ENCODE measurements around the gene LHX4.

Gene LHX4

DNA sequence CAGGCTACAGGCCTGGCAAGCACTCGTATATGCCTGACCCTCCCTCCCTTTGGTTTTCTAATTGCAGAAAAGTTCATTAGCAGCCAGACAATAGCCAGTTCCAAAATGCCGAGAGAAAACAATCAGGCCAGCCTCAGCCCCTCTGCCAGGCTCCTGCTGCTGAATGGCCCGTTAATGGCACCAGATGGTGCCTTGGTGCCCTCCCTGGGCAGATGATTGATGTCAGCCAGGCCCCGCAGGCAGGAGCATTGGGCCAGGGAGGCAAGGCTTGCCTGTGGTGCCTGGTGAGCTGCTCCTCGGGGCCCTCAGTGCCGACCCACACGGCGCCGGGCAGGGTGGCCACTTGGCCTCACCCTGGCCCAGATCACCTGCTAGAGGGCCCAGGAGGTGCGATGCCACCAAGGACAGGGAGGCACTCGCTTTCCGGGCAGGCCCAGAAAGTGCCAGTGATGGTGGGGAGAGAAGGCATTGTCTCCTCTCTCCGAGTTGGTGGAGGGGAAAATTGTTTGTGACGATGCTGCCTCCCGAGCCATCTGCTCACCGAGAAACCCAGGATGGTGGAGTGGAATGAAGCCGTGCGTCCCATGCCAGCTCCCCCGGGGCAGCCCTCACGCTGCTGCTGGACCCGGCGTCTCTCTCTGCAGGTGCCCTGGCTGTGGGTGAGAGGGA lies 47.3 kb upstream of the LHX4 start:
- H3K4ac ChIP-seq (ENCODE audit: low read depth in 1 of 2, low read length in 2 of 2) = no peak overlapping the region
- H3K27me3 ChIP-seq (ENCODE audit: control insufficient read depth in 1 of 2, insufficient read depth in 1 of 2, low read length in 2 of 2) = no peaks in the 10 kb centered on the region
- no peak overlapping the region for H4K8ac ChIP-seq (ENCODE audit: low read length)
- DNase-seq = no peak
- peaks cover 68 to 75% of the 10 kb centered on the region in 2 experiments for H3K36me3 ChIP-seq (ENCODE audit: control insufficient read depth in 1 of 2, insufficient read depth in 2 of 2, low read depth in 1 of 2, low read length in 2 of 2)
- H3K23ac ChIP-seq (ENCODE audit: low read length in 2 of 2) = no peak overlapping the region
- H3K27ac ChIP-seq (ENCODE audit: low read length, poor library complexity, severe bottlenecking) = no peak overlapping the region
- no peak overlapping the region for H2BK15ac ChIP-seq (ENCODE audit: low read depth, poor library complexity, severe bottlenecking)
- no peak overlapping the region for H3K14ac ChIP-seq (ENCODE audit: low read length in 2 of 2)
- H4K91ac ChIP-seq (ENCODE audit: low read length) = no peak overlapping the region
- H2BK120ac ChIP-seq (ENCODE audit: low read depth, low read length) = no peak overlapping the region
- peak overlapping the region in 1 of 2 experiments; percentile 7 for H3K4me3 ChIP-seq (ENCODE audit: insufficient read depth in 1 of 2, low read depth in 1 of 2, low read length in 2 of 2)
- H2AK5ac ChIP-seq (ENCODE audit: low read length, severe bottlenecking) = no peak overlapping the region
- no peak overlapping the region for H2BK5ac ChIP-seq (ENCODE audit: low read depth, low read length, poor library complexity, severe bottlenecking)
- 94% methylated on average over 21 of the region's 22 CpGs for WGBS
- H3K9me3 ChIP-seq (ENCODE audit: control insufficient read depth, low read length) = no peaks in the 10 kb centered on the region
- H3K4me1 ChIP-seq (ENCODE audit: control insufficient read depth, insufficient read depth, low read depth, low read length) = peaks cover 8% of the 10 kb centered on the region
- no peak overlapping the region for H3K4me2 ChIP-seq (ENCODE audit: low read length, poor library complexity, severe bottlenecking)
- no peak overlapping the region for H2BK12ac ChIP-seq (ENCODE audit: low read length in 2 of 2)
- no peak overlapping the region for H3K18ac ChIP-seq (ENCODE audit: low read depth in 1 of 2, low read length in 2 of 2)
- H3K79me1 ChIP-seq (replicated peaks; ENCODE audit: low read length, poor library complexity, severe bottlenecking) = peaks cover 4% of the 10 kb centered on the region
- no peak overlapping the region for H3K9ac ChIP-seq (ENCODE audit: low read length)
- H2AFZ ChIP-seq (ENCODE audit: low read depth, low read length) = no peak overlapping the region

DNA sequence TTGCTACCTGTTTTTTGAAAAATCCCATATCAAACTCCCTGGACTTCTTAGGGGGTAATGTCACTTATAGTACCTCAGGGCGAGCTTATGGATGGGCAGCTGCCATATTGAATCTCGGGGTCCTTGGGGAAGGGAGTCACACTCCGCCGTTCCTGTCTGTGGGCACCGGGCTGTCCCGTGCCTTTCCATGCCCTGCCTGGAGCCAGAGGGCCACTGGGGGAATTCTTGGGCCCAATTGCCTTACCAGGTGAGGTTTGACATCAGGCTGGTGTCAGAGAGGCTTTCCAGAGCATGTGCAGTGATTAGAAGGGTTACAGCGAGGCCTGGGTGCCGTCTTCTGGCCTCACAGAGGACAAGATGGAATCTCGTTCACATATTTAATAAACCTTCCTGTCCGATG lies 46.6 kb upstream of the LHX4 start:
- Histone ChIP-seq H2BK12ac (ENCODE audit: low read length in 2 of 2) (no peak overlapping the region), H3K9ac (ENCODE audit: low read length) (no peak overlapping the region), H4K8ac (ENCODE audit: low read length) (no peak overlapping the region), H2BK15ac (ENCODE audit: low read depth, poor library complexity, severe bottlenecking) (no peak overlapping the region), H4K91ac (ENCODE audit: low read length) (no peak overlapping the region), H2BK120ac (ENCODE audit: low read depth, low read length) (no peak overlapping the region), H3K9me3 (ENCODE audit: control insufficient read depth, low read length) (no peaks in the 10 kb centered on the region), H3K4me3 (ENCODE audit: insufficient read depth in 1 of 2, low read depth in 1 of 2, low read length in 2 of 2) (no peak overlapping the region), H3K36me3 (ENCODE audit: control insufficient read depth in 1 of 2, insufficient read depth in 2 of 2, low read depth in 1 of 2, low read length in 2 of 2) (peaks cover 71 to 77% of the 10 kb centered on the region in 2 experiments), H3K4me1 (ENCODE audit: control insufficient read depth, insufficient read depth, low read depth, low read length) (peaks cover 10% of the 10 kb centered on the region), H3K4me2 (ENCODE audit: low read length, poor library complexity, severe bottlenecking) (no peak overlapping the region), H3K14ac (ENCODE audit: low read length in 2 of 2) (no peak overlapping the region), H2AK5ac (ENCODE audit: low read length, severe bottlenecking) (no peak overlapping the region), H3K4ac (ENCODE audit: low read depth in 1 of 2, low read length in 2 of 2) (no peak overlapping the region), H3K18ac (ENCODE audit: low read depth in 1 of 2, low read length in 2 of 2) (no peak overlapping the region), H3K27ac (ENCODE audit: low read length, poor library complexity, severe bottlenecking) (no peak overlapping the region), H2BK5ac (ENCODE audit: low read depth, low read length, poor library complexity, severe bottlenecking) (no peak overlapping the region), H2AFZ (ENCODE audit: low read depth, low read length) (no peak overlapping the region), H3K27me3 (ENCODE audit: control insufficient read depth in 1 of 2, insufficient read depth in 1 of 2, low read length in 2 of 2) (no peaks in the 10 kb centered on the region), H3K79me1 (replicated peaks; ENCODE audit: low read length, poor library complexity, severe bottlenecking) (peaks cover 4% of the 10 kb centered on the region), H3K23ac (ENCODE audit: low read length in 2 of 2) (no peak overlapping the region)
- DNase-seq = no peak
- 95% methylated on average over 10 of the region's 10 CpGs for WGBS

DNA sequence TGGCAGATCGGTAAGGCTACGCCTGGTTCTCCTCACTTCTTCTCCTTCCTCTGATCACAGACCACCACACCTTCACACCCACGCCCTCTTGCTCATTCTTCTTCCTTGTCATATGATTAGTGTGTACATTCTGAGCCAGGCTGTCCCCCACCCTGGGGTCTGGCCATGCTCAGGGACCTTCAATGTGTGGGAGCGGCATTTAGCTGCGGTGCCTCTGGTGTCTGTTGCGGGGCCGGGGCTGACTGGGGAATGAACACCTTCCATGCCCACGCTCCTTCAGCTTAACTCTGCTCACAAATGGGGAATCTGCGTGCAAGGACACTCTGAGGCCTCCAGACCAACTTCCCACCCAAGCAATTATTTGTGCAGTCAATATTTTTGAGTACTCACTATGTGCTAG lies 46.0 kb upstream of the LHX4 start:
- H2BK5ac ChIP-seq (ENCODE audit: low read depth, low read length, poor library complexity, severe bottlenecking) = no peak overlapping the region
- H4K8ac ChIP-seq (ENCODE audit: low read length) = no peak overlapping the region
- no peak overlapping the region for H3K18ac ChIP-seq (ENCODE audit: low read depth in 1 of 2, low read length in 2 of 2)
- WGBS = 99% methylated on average over 9 of the region's 9 CpGs
- no peak overlapping the region for H2BK15ac ChIP-seq (ENCODE audit: low read depth, poor library complexity, severe bottlenecking)
- H3K9me3 ChIP-seq (ENCODE audit: control insufficient read depth, low read length) = no peaks in the 10 kb centered on the region
- H2AK5ac ChIP-seq (ENCODE audit: low read length, severe bottlenecking) = no peak overlapping the region
- peaks cover 10% of the 10 kb centered on the region for H3K4me1 ChIP-seq (ENCODE audit: control insufficient read depth, insufficient read depth, low read depth, low read length)
- peaks cover 74 to 81% of the 10 kb centered on the region in 2 experiments for H3K36me3 ChIP-seq (ENCODE audit: control insufficient read depth in 1 of 2, insufficient read depth in 2 of 2, low read depth in 1 of 2, low read length in 2 of 2)
- H4K91ac ChIP-seq (ENCODE audit: low read length) = no peak overlapping the region
- no peak overlapping the region for H3K4ac ChIP-seq (ENCODE audit: low read depth in 1 of 2, low read length in 2 of 2)
- H3K14ac ChIP-seq (ENCODE audit: low read length in 2 of 2) = no peak overlapping the region
- H3K4me3 ChIP-seq (ENCODE audit: insufficient read depth in 1 of 2, low read depth in 1 of 2, low read length in 2 of 2) = no peak overlapping the region
- H2BK12ac ChIP-seq (ENCODE audit: low read length in 2 of 2) = no peak overlapping the region
- H2BK120ac ChIP-seq (ENCODE audit: low read depth, low read length) = no peak overlapping the region
- no peak overlapping the region for H3K23ac ChIP-seq (ENCODE audit: low read length in 2 of 2)
- H2AFZ ChIP-seq (ENCODE audit: low read depth, low read length) = no peak overlapping the region
- H3K9ac ChIP-seq (ENCODE audit: low read length) = no peak overlapping the region
- no peak overlapping the region for H3K27ac ChIP-seq (ENCODE audit: low read length, poor library complexity, severe bottlenecking)
- peaks cover 6% of the 10 kb centered on the region for H3K79me1 ChIP-seq (replicated peaks; ENCODE audit: low read length, poor library complexity, severe bottlenecking)
- H3K4me2 ChIP-seq (ENCODE audit: low read length, poor library complexity, severe bottlenecking) = no peak overlapping the region
- no peak for DNase-seq
- no peaks in the 10 kb centered on the region for H3K27me3 ChIP-seq (ENCODE audit: control insufficient read depth in 1 of 2, insufficient read depth in 1 of 2, low read length in 2 of 2)

DNA sequence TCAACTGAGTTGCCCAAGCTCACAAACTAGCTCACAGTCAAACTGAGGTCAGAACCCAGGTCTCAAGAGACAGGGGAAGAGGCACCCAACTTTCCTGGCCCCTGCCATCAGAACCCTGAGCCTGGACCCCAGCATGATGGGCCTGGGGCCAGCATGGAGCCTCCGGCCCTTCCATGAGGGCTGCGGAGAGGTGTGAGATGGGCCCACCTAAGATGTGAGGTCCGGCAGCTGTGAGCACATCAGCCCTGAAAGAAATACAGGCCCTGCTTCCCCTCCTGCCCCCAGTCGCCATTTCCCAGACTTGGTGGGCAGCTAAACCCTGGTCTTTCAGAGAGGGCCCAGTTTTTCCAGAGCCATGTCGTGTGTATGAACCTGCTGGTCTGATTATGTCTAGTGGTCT lies 44.8 kb upstream of the LHX4 start:
- H2AFZ ChIP-seq (ENCODE audit: low read depth, low read length) = no peak overlapping the region
- H3K27me3 ChIP-seq (ENCODE audit: control insufficient read depth in 1 of 2, insufficient read depth in 1 of 2, low read length in 2 of 2) = no peaks in the 10 kb centered on the region
- no peaks in the 10 kb centered on the region for H3K9me3 ChIP-seq (ENCODE audit: control insufficient read depth, low read length)
- DNase-seq = no peak
- peaks cover 4% of the 10 kb centered on the region for H3K79me1 ChIP-seq (replicated peaks; ENCODE audit: low read length, poor library complexity, severe bottlenecking)
- no peak overlapping the region for H4K91ac ChIP-seq (ENCODE audit: low read length)
- H3K9ac ChIP-seq (ENCODE audit: low read length) = no peak overlapping the region
- WGBS = 85% methylated on average over 5 of the region's 5 CpGs
- H3K27ac ChIP-seq (ENCODE audit: low read length, poor library complexity, severe bottlenecking) = no peak overlapping the region
- no peak overlapping the region for H4K8ac ChIP-seq (ENCODE audit: low read length)
- H2BK120ac ChIP-seq (ENCODE audit: low read depth, low read length) = no peak overlapping the region
- no peak overlapping the region for H3K4me2 ChIP-seq (ENCODE audit: low read length, poor library complexity, severe bottlenecking)
- no peak overlapping the region for H2BK5ac ChIP-seq (ENCODE audit: low read depth, low read length, poor library complexity, severe bottlenecking)
- no peak overlapping the region for H3K4ac ChIP-seq (ENCODE audit: low read depth in 1 of 2, low read length in 2 of 2)
- no peak overlapping the region for H3K4me3 ChIP-seq (ENCODE audit: insufficient read depth in 1 of 2, low read depth in 1 of 2, low read length in 2 of 2)
- H3K18ac ChIP-seq (ENCODE audit: low read depth in 1 of 2, low read length in 2 of 2) = no peak overlapping the region
- no peak overlapping the region for H3K14ac ChIP-seq (ENCODE audit: low read length in 2 of 2)
- H2BK15ac ChIP-seq (ENCODE audit: low read depth, poor library complexity, severe bottlenecking) = peak overlapping the region; percentile 23
- H2BK12ac ChIP-seq (ENCODE audit: low read length in 2 of 2) = no peak overlapping the region
- H3K36me3 ChIP-seq (ENCODE audit: control insufficient read depth in 1 of 2, insufficient read depth in 2 of 2, low read depth in 1 of 2, low read length in 2 of 2) = peaks cover 72 to 83% of the 10 kb centered on the region in 2 experiments
- H3K4me1 ChIP-seq (ENCODE audit: control insufficient read depth, insufficient read depth, low read depth, low read length) = peaks cover 10% of the 10 kb centered on the region
- H3K23ac ChIP-seq (ENCODE audit: low read length in 2 of 2) = no peak overlapping the region
- no peak overlapping the region for H2AK5ac ChIP-seq (ENCODE audit: low read length, severe bottlenecking)
